K562 (cell line): ENCODE results near the gene STEAP3. TPM values are rescaled to one million over a fixed set of nuclear protein-coding genes. Genes with fewer than 3 reads are reported as not detected.
A peak's percentile ranks its signal among the peaks of the same experiment; 100 is the strongest.

ENCODE experiments used
- ATAC-seq: fragments of 200-7000 bp; cut with Tn5 transposase; 3 replicates; pipeline ENCODE4 v1.9.1; 2020; ENCODE audit warnings: moderate library complexity
- BruUV-seq: library from RNA; stranded (reverse); fragments of 400-500 nt; replicated peaks from 2 replicates; lab custom pipeline; 2021; lab: Mats Ljungman, UMichigan
- CTCF ChIA-PET: fragments of 300-600 bp; formaldehyde crosslinking; extraction: SDS; loops from one replicate; lab custom pipeline; 2021; ENCODE audit warnings: low intra/inter-chr PET ratio; lab: Yijun Ruan, JAX
- POLR2A ChIA-PET: fragments of 300-600, 350-650 bp; sonication (Branson Sonifier 250); formaldehyde crosslinking; extraction: SDS; loops from one replicate; lab custom pipeline; 2021; ENCODE audit warnings: antibody characterized with exemption, inconsistent platforms; lab: Yijun Ruan, JAX
- DNase-seq, 4 experiments: peaks; one replicate each; pipeline versions ENCODE4 v3.0.0 to v3.0.0-alpha.2; 2011 to 2018; ENCODE audit warnings: low spot score in 3 of 4, mixed read lengths in 3 of 4; ENCODE audit errors: extremely low read depth in 1 of 4
- FAIRE-seq: peaks from 2 replicates; lab custom pipeline; 2011; peaks lifted over from hg19 to GRCh38; lab: Jason Lieb, UNC
- H2AFZ ChIP-seq: 2 replicates; pipeline ENCODE4 v1.6.0; 2011; ENCODE audit warnings: low read depth, low read length, control low read depth, inconsistent platforms
- H3K27ac ChIP-seq: fragments of 200-600 bp; 3 replicates; pipeline ENCODE4 v1.8.0; 2011; ENCODE audit warnings: low read depth, mild to moderate bottlenecking, control low read depth, inconsistent platforms, low read length, moderate library complexity, mixed read lengths; ENCODE audit errors: extremely low read depth
- H3K27me3 ChIP-seq, 2 experiments: fragments of 300-600 bp in 1 of 2; 2 replicates in 1 of 2; 3 replicates in 1 of 2; pipeline versions ENCODE4 v1.6.0 to v1.8.0; 2011; ENCODE audit warnings: inconsistent platforms in 2 of 2, low read length in 2 of 2, mild to moderate bottlenecking in 1 of 2, mixed read lengths in 1 of 2, moderate library complexity in 1 of 2; ENCODE audit not compliant: control insufficient read depth in 2 of 2, insufficient read depth in 2 of 2
- H3K36me3 ChIP-seq: fragments of 300-600 bp; 3 replicates; pipeline ENCODE4 v1.8.0; 2011; ENCODE audit warnings: mild to moderate bottlenecking, low read length, inconsistent platforms; ENCODE audit not compliant: control insufficient read depth, insufficient read depth
- H3K4me1 ChIP-seq, 2 experiments: fragments of 200-600 bp in 1 of 2; replicated peaks in 1 of 2; 2 replicates in 1 of 2; 3 replicates in 1 of 2; pipeline versions ENCODE4 v1.5.1 to v1.8.0; 2011; ENCODE audit warnings: inconsistent platforms in 2 of 2, low read length in 2 of 2, mild to moderate bottlenecking in 1 of 2, mixed read lengths in 1 of 2, moderate library complexity in 1 of 2; ENCODE audit not compliant: control insufficient read depth in 2 of 2, insufficient read depth in 2 of 2
- H3K4me2 ChIP-seq: 2 replicates; pipeline ENCODE4 v1.6.1; 2011; ENCODE audit warnings: low read length, control low read depth, inconsistent platforms, mixed read lengths; ENCODE audit not compliant: insufficient read depth
- H3K4me3 ChIP-seq: fragments of 200-600 bp; sonication (generic), shearing (Covaris generic); 2 replicates; pipeline ENCODE4 v1.5.1; 2016; ENCODE audit warnings: control low read depth, inconsistent platforms
- H3K79me2 ChIP-seq: fragments of 200-600 bp; 3 replicates; pipeline ENCODE4 v1.8.0; 2011; ENCODE audit warnings: low read length, inconsistent platforms; ENCODE audit not compliant: control insufficient read depth, insufficient read depth
- H3K9ac ChIP-seq, 2 experiments: 2 replicates each; pipeline versions ENCODE4 v1.6.0 to v1.6.1; 2011; ENCODE audit warnings: low read depth in 2 of 2, low read length in 2 of 2, control low read depth in 1 of 2, inconsistent platforms in 1 of 2, mild to moderate bottlenecking in 1 of 2, mixed read lengths in 1 of 2; ENCODE audit not compliant: insufficient read depth in 1 of 2
- H3K9me1 ChIP-seq: one replicate; pipeline ENCODE4 v1.6.0; 2011; ENCODE audit warnings: inconsistent platforms, mild to moderate bottlenecking, low read length, moderate library complexity; ENCODE audit not compliant: control insufficient read depth, insufficient read depth
- H3K9me3 ChIP-seq: replicated peaks from 2 replicates; pipeline ENCODE4 v1.5.1; 2011; ENCODE audit warnings: low read depth, low read length, inconsistent platforms; ENCODE audit not compliant: control insufficient read depth, insufficient read depth
- H4K20me1 ChIP-seq: replicated peaks from 2 replicates; pipeline ENCODE4 v1.6.1; 2011; ENCODE audit warnings: low read length, inconsistent platforms, mixed read lengths; ENCODE audit not compliant: control insufficient read depth, insufficient read depth
- FOXK2 ChIP-seq, 2 experiments: fragments of 450-650 bp; IDR thresholded peaks in 1 of 2; conservative IDR thresholded peaks in 1 of 2; 2 replicates each; pipeline ENCODE4 v1.6.1; 2016; ENCODE audit warnings: low read depth in 2 of 2, mild to moderate bottlenecking in 1 of 2
- FOXM1 ChIP-seq, 2 experiments: fragments of 450-650 bp in 1 of 2; sonication (generic) in 1 of 2; formaldehyde crosslinking in 1 of 2; IDR thresholded peaks; 2 replicates each; pipeline versions ENCODE4 v1.6.1 to v1.9.0; 2017 to 2022; ENCODE audit warnings: low read depth in 2 of 2, mild to moderate bottlenecking in 2 of 2, missing genetic modification reagents in 1 of 2, moderate library complexity in 1 of 2
- GTF2A2 ChIP-seq: IDR thresholded peaks from 2 replicates; pipeline ENCODE4 v1.6.1; 2016; ENCODE audit warnings: mild to moderate bottlenecking, missing genetic modification characterization, missing compliant biosample characterization
- HDAC3 ChIP-seq: fragments of 450-650 bp; IDR thresholded peaks from 2 replicates; pipeline ENCODE4 v1.6.1; 2018; ENCODE audit warnings: borderline replicate concordance, mild to moderate bottlenecking, moderate library complexity; ENCODE audit not compliant: partially characterized antibody
- HMBOX1 ChIP-seq: sonication (generic); IDR thresholded peaks from 2 replicates; pipeline ENCODE4 v1.6.1; 2016
- MEIS2 ChIP-seq: fragments of 450-650 bp; IDR thresholded peaks from 2 replicates; pipeline ENCODE4 v1.6.1; 2014; ENCODE audit warnings: mild to moderate bottlenecking; ENCODE audit not compliant: partially characterized antibody
- MYBL2 ChIP-seq, 2 experiments: fragments of 450-650 bp in 1 of 2; sonication (generic) in 1 of 2; formaldehyde crosslinking in 1 of 2; IDR thresholded peaks; 2 replicates each; pipeline versions ENCODE4 v1.6.1 to v1.8.1; 2017 to 2022; ENCODE audit warnings: borderline replicate concordance in 1 of 2, inconsistent platforms in 1 of 2, low read depth in 1 of 2, mild to moderate bottlenecking in 1 of 2, missing genetic modification reagents in 1 of 2, moderate library complexity in 1 of 2
- PBX2 ChIP-seq, 2 experiments: IDR thresholded peaks in 1 of 2; conservative IDR thresholded peaks in 1 of 2; 2 replicates each; pipeline ENCODE4 v1.6.1; 2016; ENCODE audit warnings: low read depth in 2 of 2, mild to moderate bottlenecking in 1 of 2, missing compliant biosample characterization in 1 of 2, missing genetic modification characterization in 1 of 2, moderate library complexity in 1 of 2
- PKNOX1 ChIP-seq: fragments of 450-650 bp; IDR thresholded peaks from 2 replicates; pipeline ENCODE4 v1.6.1; 2016
- PRMT5 ChIP-seq: sonication (generic); formaldehyde crosslinking; IDR thresholded peaks from 2 replicates; pipeline ENCODE4 v1.5.0; 2020; ENCODE audit warnings: missing genetic modification reagents
- XRCC5 ChIP-seq: fragments of 200-400 bp; formaldehyde crosslinking; IDR thresholded peaks from 2 replicates; pipeline ENCODE4 v1.6.1; 2017; ENCODE audit warnings: low read depth, mild to moderate bottlenecking, low read length
- WGBS: fragments of 100-300 bp; shearing (Covaris generic); methylation state at CpG from one replicate; pipeline ENCODE4 v1.1.6; 2016; ENCODE audit warnings: low coverage, mixed read lengths; ENCODE audit not compliant: insufficient coverage; ENCODE audit errors: missing lambda C conversion rate; 5-methylcytosine and 5-hydroxymethylcytosine counted together
- in situ Hi-C: fragments of 300-500 bp; cut with MboI; formaldehyde crosslinking; loops from 4 replicates; pipeline ENCODE4 v1.15.0; 2018; ENCODE audit warnings: inconsistent platforms, mixed read lengths
- intact Hi-C: fragments of 100-400 bp; cut with micrococcal nuclease; formaldehyde crosslinking; loops from 2 replicates; pipeline ENCODE4 v1.14.2; 2022
- polyA plus RNA-seq, 8 experiments: library from polyadenylated mRNA; depleted of rRNA in 4 of 8; stranded (reverse) in 5 of 8; unstranded in 3 of 8; fragments of >200 nt; fragmentation: Nextera tagmentation in 2 of 8; fragmentation: Illumina TruSeq in 1 of 8; extraction: Ambion mirVana in 2 of 8; extraction: Trizol in 1 of 8; gene quantifications; 2 replicates each; pipeline versions ENCODE4 v1.2.1 to v1.2.3, GENCODE V29; 2011 to 2014; ENCODE audit warnings: inconsistent platforms in 1 of 8, missing spikeins in 1 of 8
- total RNA-seq, 7 experiments: library from RNA; depleted of rRNA in 6 of 7; stranded (reverse); fragments of >200 nt in 6 of 7; fragmentation: Illumina TruSeq in 2 of 7; extraction: Trizol in 2 of 7; gene quantifications; 2 replicates each; pipeline versions ENCODE4 v1.2.1 to v1.2.3, GENCODE V29; 2011 to 2021; ENCODE audit warnings: low replicate concordance in 1 of 7

STEAP3 gene
- total and polyA plus RNA-seq, 9 of the 15 experiments (the other 6 are each of a cell fraction or from before 2014, with no cell fraction given), result 1.8 to 31.6 (median 9.0) TPM

- no peak overlapping the region for H3K4me3 ChIP-seq
- POLR2A ChIA-PET, result interaction anchor here (1.1 kb wide), 1 partner anchor 12 kb away, joined by 4 read pairs; no protein-coding TSS in a partner anchor
- H3K27me3 ChIP-seq, result peaks cover 0 to 14% of the 10 kb centered on the region in 2 experiments; a peak in 2 of 5 replicates
- in situ Hi-C loops, result no loop called here
- no peaks in the 10 kb centered on the region for H3K4me1 ChIP-seq
- no peaks in the 10 kb centered on the region for H3K9me1 ChIP-seq
- H2AFZ ChIP-seq, result no peak overlapping the region
- TF ChIP-seq FOXM1 (IDR thresholded peaks at IDR 0.05; ENCODE audit: low read depth) (peak; percentile 65), FOXM1 (CRISPR knock-in tag; IDR thresholded peaks at IDR 0.05; ENCODE audit: low read depth) (no peak), XRCC5 (no peak), MEIS2 (peak; percentile 12), FOXK2 (conservative IDR thresholded peaks at IDR 0.05 in 1 of 2, IDR thresholded peaks at IDR 0.05 in 1 of 2; ENCODE audit: low read depth in 2 of 2) (peak in 1 of 2 experiments; percentile 50; a peak in 1 of 4 replicates), GTF2A2 (tag) (no peak), HDAC3 (no peak), MYBL2 (IDR thresholded peaks at IDR 0.05; ENCODE audit: low read depth) (peak; percentile 70), MYBL2 (CRISPR knock-in tag; IDR thresholded peaks at IDR 0.05; ENCODE audit: borderline replicate concordance) (no peak), PRMT5 (CRISPR knock-in tag) (no peak), HMBOX1 (no peak), PKNOX1 (peak; percentile 92), PBX2 (CRISPR knock-in tag; IDR thresholded peaks at IDR 0.05; ENCODE audit: low read depth) (no peak), PBX2 (tag; conservative IDR thresholded peaks at IDR 0.05; ENCODE audit: low read depth) (peak; percentile 61)
- H3K9ac ChIP-seq, result no peak overlapping the region
- H3K36me3 ChIP-seq, result no peaks in the 10 kb centered on the region
- H3K79me2 ChIP-seq, result no peaks in the 10 kb centered on the region
- WGBS, result 2% methylated on average over 8 of the region's 8 CpGs
- BruUV-seq, result no TSS peak
- no peak overlapping the region for H3K4me2 ChIP-seq
- H4K20me1 ChIP-seq, result no peaks in the 10 kb centered on the region
- H3K27ac ChIP-seq, result no peak overlapping the region
- CTCF ChIA-PET, result no interaction called here
- no peaks in the 10 kb centered on the region; the same call in 1 of the 2 replicates for H3K9me3 ChIP-seq
- DNase-seq, result no peak
- ATAC-seq, result no peak
- intact Hi-C loops, result no loop called here
- no peak for FAIRE-seq
Observed at GRCh38 chr2:119190321-119191111, 33.1 kb upstream of the STEAP3 start.
